Stimulated activated CD8-positive, alpha-beta memory T cell treated with anti-CD3 and anti-CD28 coated beads, Interleukin-4, amount 100 ng/mL, for 24 hours (primary cell): ENCODE data around the gene TBC1D9.
"Not testable (repeated sequence)": the region's sequence is repeated elsewhere in the genome, so short reads cannot be mapped to it uniquely, and the experiment has no call there.

Experiments
- DNase-seq: peaks from one replicate; pipeline ENCODE4 v3.0.0-alpha.2; 2020; ENCODE audit warnings: low read depth

The TBC1D9 gene

GRCh38 chr4:140756319-140757231, at the start of gene TBC1D9:
TBC1D9 (minus strand) TSS chr4:140756385; CDS start chr4:140756045, 340 bp downstream.
- DNase-seq: no peak

- no peak for DNase-seq
Observed at GRCh38 chr4:140805293-140805692, 49.1 kb upstream of the TBC1D9 start.

GRCh38 chr4:140802591-140802990, 46.4 kb upstream of the TBC1D9 start:
- DNase-seq: no peak

GRCh38 chr4:140800666-140801065, 44.5 kb upstream of the TBC1D9 start:
- DNase-seq: no peak

- no peak for DNase-seq
Observed at GRCh38 chr4:140799686-140800225, 43.6 kb upstream of the TBC1D9 start.

GRCh38 chr4:140793291-140793690, 37.1 kb upstream of the TBC1D9 start:
- DNase-seq: no peak

- no peak for DNase-seq
Observed at GRCh38 chr4:140790765-140791164, 34.6 kb upstream of the TBC1D9 start.

GRCh38 chr4:140790171-140790570, 34.0 kb upstream of the TBC1D9 start:
- no peak for DNase-seq

- DNase-seq: no peak
Observed at GRCh38 chr4:140789759-140790158, 33.6 kb upstream of the TBC1D9 start.

GRCh38 chr4:140782787-140783186, 26.6 kb upstream of the TBC1D9 start:
- DNase-seq: not testable (repeated sequence)

- DNase-seq: no peak
Observed at GRCh38 chr4:140781596-140781995, 25.4 kb upstream of the TBC1D9 start.

GRCh38 chr4:140777894-140778293, 21.7 kb upstream of the TBC1D9 start:
- DNase-seq: no peak

GRCh38 chr4:140777386-140777785, 21.2 kb upstream of the TBC1D9 start:
- no peak for DNase-seq

GRCh38 chr4:140776556-140776955, 20.4 kb upstream of the TBC1D9 start:
- no peak for DNase-seq

- DNase-seq: no peak
Observed at GRCh38 chr4:140774956-140775355, 18.8 kb upstream of the TBC1D9 start.

GRCh38 chr4:140774510-140774909, 18.3 kb upstream of the TBC1D9 start:
- no peak for DNase-seq

- no peak for DNase-seq
Observed at GRCh38 chr4:140769209-140769608, 13.0 kb upstream of the TBC1D9 start.

- DNase-seq: no peak
Observed at GRCh38 chr4:140764785-140765392, 8.7 kb upstream of the TBC1D9 start.

- no peak for DNase-seq
Observed at GRCh38 chr4:140762202-140762601, 6.0 kb upstream of the TBC1D9 start.

- DNase-seq: no peak
Observed at GRCh38 chr4:140757232-140757630, 1.0 kb upstream of the TBC1D9 start.

GRCh38 chr4:140755774-140756318, 339 bp downstream of the TBC1D9 start:
- DNase-seq: no peak

- DNase-seq: no peak
Observed at GRCh38 chr4:140754918-140755773, 1.0 kb downstream of the TBC1D9 start.
